ENCODE data around the gene PAOX.

- no peak for TF ChIP-seq CTCF (IDR thresholded peaks at IDR 0.05)
- no peak for TF ChIP-seq POLR2AphosphoS5 (IDR thresholded peaks at IDR 0.05)
- no peak for TF ChIP-seq EP300 (IDR thresholded peaks at IDR 0.05)
- no peak for TF ChIP-seq POLR2A (IDR thresholded peaks at IDR 0.05)
Observed at GRCh38 chr10:133422807-133423771, 44.0 kb downstream of the PAOX start.
